Endothelial cell of umbilical vein (primary cell): ENCODE data around the gene TRIM41. TPM values are rescaled to one million over a fixed set of nuclear protein-coding genes. Genes with fewer than 3 reads are reported as not detected.

ENCODE experiments used
- BruUV-seq: library from RNA; stranded (reverse); fragments of 400-500 nt; replicated peaks from 2 replicates; lab custom pipeline; 2021; lab: Mats Ljungman, UMichigan
- CTCF ChIA-PET: fragments of 300-600, 350-600 bp; sonication (Branson Sonifier 250); formaldehyde crosslinking; loops from one replicate; lab custom pipeline; 2021; ENCODE audit warnings: antibody characterized with exemption, inconsistent platforms; lab: Charles Lee
- POLR2A ChIA-PET: fragments of 300-600, 350-600 bp; sonication (Branson Sonifier 250); formaldehyde crosslinking; loops from one replicate; lab custom pipeline; 2021; ENCODE audit warnings: antibody characterized with exemption, inconsistent platforms; lab: Charles Lee
- DNase-seq: peaks from one replicate; pipeline ENCODE4 v3.0.0-alpha.2; 2011; ENCODE audit warnings: low read depth, low spot score
- FAIRE-seq: peaks from 2 replicates; lab custom pipeline; 2011; peaks lifted over from hg19 to GRCh38; lab: Jason Lieb, UNC
- H2AFZ ChIP-seq: 2 replicates; pipeline ENCODE4 v1.6.0; 2012; ENCODE audit warnings: low read depth, low read length, control low read depth, inconsistent platforms
- H3K27ac ChIP-seq: 2 replicates; pipeline ENCODE4 v1.5.1; 2011; ENCODE audit warnings: low read depth, mild to moderate bottlenecking, control low read depth, low read length, moderate library complexity; ENCODE audit not compliant: insufficient read depth
- H3K27me3 ChIP-seq, 2 experiments: 2 replicates each; pipeline versions ENCODE4 v1.6.0 to v1.6.1; 2011; ENCODE audit warnings: low read length in 2 of 2, mixed read lengths in 1 of 2; ENCODE audit not compliant: control insufficient read depth in 2 of 2, insufficient read depth in 2 of 2
- H3K36me3 ChIP-seq, 2 experiments: 2 replicates in 1 of 2; 3 replicates in 1 of 2; pipeline ENCODE4 v1.5.1; 2011; ENCODE audit warnings: low read length in 2 of 2, mild to moderate bottlenecking in 1 of 2, moderate library complexity in 1 of 2; ENCODE audit not compliant: control insufficient read depth in 2 of 2, insufficient read depth in 2 of 2; ENCODE audit errors: extremely low read depth in 1 of 2
- H3K4me1 ChIP-seq: 3 replicates; pipeline ENCODE4 v1.5.1; 2011; ENCODE audit warnings: mild to moderate bottlenecking, low read length; ENCODE audit not compliant: control insufficient read depth, insufficient read depth; ENCODE audit errors: extremely low read depth
- H3K4me2 ChIP-seq: 2 replicates; pipeline ENCODE4 v1.6.1; 2011; ENCODE audit warnings: low read length, control low read depth, mixed read lengths; ENCODE audit not compliant: insufficient read depth
- H3K4me3 ChIP-seq, 3 experiments: fragments of 200-600 bp in 1 of 3; sonication (generic), shearing (Covaris generic) in 1 of 3; replicated peaks in 1 of 3; 2 replicates each; pipeline ENCODE4 v1.5.1; 2011 to 2016; ENCODE audit warnings: control low read depth in 3 of 3, low read length in 3 of 3, mild to moderate bottlenecking in 2 of 3, inconsistent platforms in 1 of 3, low read depth in 1 of 3, moderate library complexity in 1 of 3; ENCODE audit not compliant: insufficient read depth in 1 of 3
- H3K79me2 ChIP-seq: 2 replicates; pipeline ENCODE4 v1.6.0; 2012; ENCODE audit warnings: low read length, inconsistent platforms; ENCODE audit not compliant: control insufficient read depth, insufficient read depth
- H3K9ac ChIP-seq: replicated peaks from 2 replicates; pipeline ENCODE3; 2011; ENCODE audit warnings: low read length, control low read depth; ENCODE audit not compliant: insufficient read depth; ENCODE audit errors: extremely low read depth
- H3K9me1 ChIP-seq: replicated peaks from 3 replicates; pipeline ENCODE4 v1.6.0; 2011; ENCODE audit warnings: mild to moderate bottlenecking, low read length; ENCODE audit not compliant: control insufficient read depth, insufficient read depth; ENCODE audit errors: extremely low read depth
- H3K9me3 ChIP-seq: replicated peaks from 2 replicates; pipeline ENCODE4 v1.5.1; 2012; ENCODE audit warnings: low read length, inconsistent platforms; ENCODE audit not compliant: control insufficient read depth, insufficient read depth
- H4K20me1 ChIP-seq: replicated peaks from 2 replicates; pipeline ENCODE3; 2011; ENCODE audit warnings: mild to moderate bottlenecking, low read length; ENCODE audit not compliant: control insufficient read depth, insufficient read depth; ENCODE audit errors: extremely low read depth
- EZH2 ChIP-seq: IDR thresholded peaks from 2 replicates; pipeline ENCODE4 v1.6.1; 2012; ENCODE audit warnings: borderline replicate concordance, low read depth, mild to moderate bottlenecking, moderate library complexity, low read length, inconsistent platforms; ENCODE audit not compliant: severe bottlenecking
- GATA2 ChIP-seq: IDR thresholded peaks from 2 replicates; pipeline ENCODE4 v1.7.0; 2011; ENCODE audit warnings: low read depth, mild to moderate bottlenecking, moderate library complexity, mixed read lengths, low read length; ENCODE audit not compliant: insufficient read length, insufficient read depth
- JUN ChIP-seq: IDR thresholded peaks from 2 replicates; pipeline ENCODE4 v1.6.1; 2011; ENCODE audit warnings: borderline replicate concordance, low read depth; ENCODE audit not compliant: insufficient read length, insufficient read depth
- MYC ChIP-seq: IDR thresholded peaks from one replicate; pipeline ENCODE4 v1.6.1; 2011; ENCODE audit warnings: mild to moderate bottlenecking, low read depth, low read length
- POLR2A ChIP-seq: IDR thresholded peaks from 2 replicates; pipeline ENCODE4 v1.6.1; 2012; ENCODE audit warnings: low read depth, mild to moderate bottlenecking, control low read depth, low read length
- POLR2AphosphoS5 ChIP-seq: IDR thresholded peaks from 2 replicates; pipeline ENCODE4 v1.6.1; 2012; ENCODE audit warnings: low read depth, mild to moderate bottlenecking, control low read depth, low read length, moderate library complexity; ENCODE audit not compliant: insufficient read depth
- dilution Hi-C: fragments of 300-500 bp; cut with MboI; formaldehyde crosslinking; loops from one replicate; pipeline ENCODE4 v1.15.0; 2019; ENCODE audit warnings: low sequenced_read_pairs; ENCODE audit not compliant: extremely low pct_ligation_motif_present
- intact Hi-C: fragments of 100-400 bp; cut with micrococcal nuclease; formaldehyde crosslinking; loops from one replicate; pipeline ENCODE4 v1.10.0; 2022
- polyA plus RNA-seq, 4 experiments: library from polyadenylated mRNA; depleted of rRNA in 3 of 4; stranded (reverse) in 3 of 4; unstranded in 1 of 4; fragments of >200 nt; gene quantifications; 2 replicates each; pipeline versions ENCODE4 v1.2.1 to v1.2.3, GENCODE V29; 2011 to 2012; ENCODE audit warnings: missing spikeins in 1 of 4
- total RNA-seq: library from RNA; stranded (reverse); gene quantifications from 2 replicates; pipeline ENCODE4 v1.2.3, GENCODE V29; 2021
- TF ChIP-seq, protein P1 (sequence below): IDR thresholded peaks from 2 replicates; pipeline ENCODE4 v1.6.1; 2011; ENCODE audit not compliant: insufficient read depth, insufficient read length
- TF ChIP-seq, protein P2 (sequence below), 2 donors: IDR thresholded peaks; 1 replicate in 1 of 2; 2 replicates in 1 of 2; pipeline ENCODE4 v1.5.1; 2011; ENCODE audit warnings: low read length in 2 of 2, mild to moderate bottlenecking in 2 of 2, moderate library complexity in 2 of 2, control low read depth in 1 of 2, inconsistent platforms in 1 of 2, low read depth in 1 of 2; ENCODE audit not compliant: insufficient read depth in 1 of 2; ENCODE audit errors: extremely low read depth in 1 of 2

TRIM41 gene
- total and polyA plus RNA-seq, 2 donors (not counting 3 experiments of a cell fraction or from before 2014, with no cell fraction given), result 11.2 to 19.9 TPM

DNA sequence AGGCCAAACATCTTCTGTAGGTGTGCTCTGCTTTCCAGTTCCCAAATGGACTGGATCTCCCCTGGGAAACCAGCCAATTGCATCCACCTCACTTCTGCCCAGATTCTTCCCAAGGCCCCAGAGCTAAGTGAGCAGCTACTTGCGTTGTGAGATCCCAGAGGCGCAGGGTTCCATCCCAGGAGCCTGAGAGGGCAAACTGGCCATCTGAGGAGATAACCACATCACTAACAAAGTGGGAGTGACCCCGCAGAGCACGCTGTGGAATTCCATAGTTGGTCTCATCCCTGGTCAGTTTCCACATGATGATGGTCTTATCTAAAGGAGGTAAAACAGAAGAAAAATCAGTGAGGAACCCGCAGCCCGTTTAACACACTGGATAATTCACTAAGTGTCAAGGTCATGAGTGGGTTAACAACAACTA lies 19.0 kb downstream of the TRIM41 start:
- no peak for DNase-seq
- H3K27me3 ChIP-seq, result no peaks in the 10 kb centered on the region
- ChIA-PET CTCF (interaction anchor here (1.0 to 1.6 kb wide), 2 partner anchors 15 to 19 kb away, joined by 3 to 4 read pairs; partner anchors contain the start of gene TRIM41), POLR2A (no interaction called here)
- no peak overlapping the region for H2AFZ ChIP-seq
- H4K20me1 ChIP-seq, result peaks cover 6% of the 10 kb centered on the region
- H3K9me1 ChIP-seq, result no peaks in the 10 kb centered on the region
- TF ChIP-seq GATA2, result no peak
- intact Hi-C loops, result loop anchor here (5.0 kb wide), 1 partner anchor 1545 kb away; the partner anchor contains the start of gene CANX
- peak overlapping the region; percentile 66 to 96 (median 89) for H3K4me3 ChIP-seq
- H3K27ac ChIP-seq, result peak overlapping the region; percentile 91
- H3K36me3 ChIP-seq, result peaks cover 31 to 37% of the 10 kb centered on the region in 2 experiments
- peaks cover 66% of the 10 kb centered on the region for H3K79me2 ChIP-seq
- H3K9me3 ChIP-seq, result no peaks in the 10 kb centered on the region
- H3K4me2 ChIP-seq, result peak overlapping the region; percentile 87
- dilution Hi-C loops, result no loop called here
- FAIRE-seq, result no peak
- H3K4me1 ChIP-seq, result peaks cover 32% of the 10 kb centered on the region
- H3K9ac ChIP-seq, result peak overlapping the region; percentile 91
- BruUV-seq, result TSS peak; percentile 70

DNA sequence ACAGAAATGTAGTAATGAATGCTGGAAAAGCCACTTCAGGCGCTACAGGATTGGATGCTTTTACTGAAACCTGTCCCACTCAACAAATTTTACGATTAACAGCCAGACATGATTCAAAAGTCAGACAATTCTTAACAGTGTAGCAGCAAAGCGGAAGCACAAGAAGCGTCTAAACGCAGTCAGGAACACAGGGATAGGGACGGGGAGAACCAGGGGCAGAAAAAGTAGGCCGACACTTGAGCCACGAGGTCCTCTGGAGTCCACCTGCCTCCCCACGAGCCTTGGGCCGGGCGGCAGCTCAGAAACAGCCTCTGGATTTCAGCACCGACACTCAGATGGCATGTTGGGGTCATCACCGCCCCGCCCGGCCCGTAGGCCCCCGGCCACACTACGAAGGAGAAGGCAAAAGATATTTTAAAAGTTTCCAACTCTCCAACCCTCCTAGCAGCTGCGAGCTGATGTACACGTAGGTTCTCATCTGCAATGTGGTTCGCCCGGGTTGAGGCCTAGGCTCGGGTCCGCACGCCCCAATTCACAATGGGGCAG lies 20.0 kb downstream of the TRIM41 start:
- no peaks in the 10 kb centered on the region for H3K9me1 ChIP-seq
- CTCF ChIA-PET, result interaction anchor here (1.0 kb wide), 1 partner anchor 16 kb away, joined by 3 read pairs; no protein-coding TSS in a partner anchor
- POLR2A ChIA-PET, result no interaction called here
- peak overlapping the region; percentile 66 to 96 (median 89) for H3K4me3 ChIP-seq
- FAIRE-seq (no peak), DNase-seq (peak; percentile 43)
- peak overlapping the region; percentile 91 for H3K27ac ChIP-seq
- intact Hi-C loops, result loop anchor here (1.0 to 5.0 kb wide), 2 partner anchors 36 to 1546 kb away; partner anchors contain the start of gene CANX
- H3K4me2 ChIP-seq, result peak overlapping the region; percentile 87
- no peak for TF ChIP-seq JUN
- TF ChIP-seq, protein P1, sequence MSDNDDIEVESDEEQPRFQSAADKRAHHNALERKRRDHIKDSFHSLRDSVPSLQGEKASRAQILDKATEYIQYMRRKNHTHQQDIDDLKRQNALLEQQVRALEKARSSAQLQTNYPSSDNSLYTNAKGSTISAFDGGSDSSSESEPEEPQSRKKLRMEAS, result no peak
- TF ChIP-seq GATA2, result no peak
- no peak for TF ChIP-seq EZH2
- TF ChIP-seq, protein P2, sequence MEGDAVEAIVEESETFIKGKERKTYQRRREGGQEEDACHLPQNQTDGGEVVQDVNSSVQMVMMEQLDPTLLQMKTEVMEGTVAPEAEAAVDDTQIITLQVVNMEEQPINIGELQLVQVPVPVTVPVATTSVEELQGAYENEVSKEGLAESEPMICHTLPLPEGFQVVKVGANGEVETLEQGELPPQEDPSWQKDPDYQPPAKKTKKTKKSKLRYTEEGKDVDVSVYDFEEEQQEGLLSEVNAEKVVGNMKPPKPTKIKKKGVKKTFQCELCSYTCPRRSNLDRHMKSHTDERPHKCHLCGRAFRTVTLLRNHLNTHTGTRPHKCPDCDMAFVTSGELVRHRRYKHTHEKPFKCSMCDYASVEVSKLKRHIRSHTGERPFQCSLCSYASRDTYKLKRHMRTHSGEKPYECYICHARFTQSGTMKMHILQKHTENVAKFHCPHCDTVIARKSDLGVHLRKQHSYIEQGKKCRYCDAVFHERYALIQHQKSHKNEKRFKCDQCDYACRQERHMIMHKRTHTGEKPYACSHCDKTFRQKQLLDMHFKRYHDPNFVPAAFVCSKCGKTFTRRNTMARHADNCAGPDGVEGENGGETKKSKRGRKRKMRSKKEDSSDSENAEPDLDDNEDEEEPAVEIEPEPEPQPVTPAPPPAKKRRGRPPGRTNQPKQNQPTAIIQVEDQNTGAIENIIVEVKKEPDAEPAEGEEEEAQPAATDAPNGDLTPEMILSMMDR (IDR thresholded peaks at IDR 0.05; ENCODE audit: extremely low read depth in 1 of 2, insufficient read depth in 1 of 2, low read depth in 1 of 2, low read length in 2 of 2), result no peak
- TF ChIP-seq POLR2AphosphoS5, result no peak
- no peak for TF ChIP-seq MYC
- TF ChIP-seq POLR2A, result no peak
- dilution Hi-C loops, result no loop called here
- no peak overlapping the region for H2AFZ ChIP-seq
- peaks cover 68% of the 10 kb centered on the region for H3K79me2 ChIP-seq
- TSS peak; percentile 63 for BruUV-seq
- H3K9ac ChIP-seq, result peak overlapping the region; percentile 91
- H4K20me1 ChIP-seq, result peaks cover 4% of the 10 kb centered on the region
- H3K36me3 ChIP-seq, result peaks cover 20 to 26% of the 10 kb centered on the region in 2 experiments
- peaks cover 38% of the 10 kb centered on the region for H3K4me1 ChIP-seq
- H3K9me3 ChIP-seq, result no peaks in the 10 kb centered on the region
- H3K27me3 ChIP-seq, result no peaks in the 10 kb centered on the region
